H7 (cell line): ENCODE data around the gene MON2. TPM values are rescaled to one million over a fixed set of nuclear protein-coding genes. Genes with fewer than 3 reads are reported as not detected.

ENCODE experiments used
- DNase-seq: peaks from one replicate; pipeline ENCODE4 v3.0.0; 2012
- H3K27me3 ChIP-seq: 2 replicates; pipeline ENCODE4 v1.6.0; 2011; ENCODE audit warnings: mild to moderate bottlenecking, low read length; ENCODE audit not compliant: control insufficient read depth, insufficient read depth
- H3K36me3 ChIP-seq: replicated peaks from 2 replicates; pipeline ENCODE4 v1.5.1; 2011; ENCODE audit warnings: low read length; ENCODE audit not compliant: control insufficient read depth, insufficient read depth
- H3K4me3 ChIP-seq: 2 replicates; pipeline ENCODE4 v1.5.1; 2011; ENCODE audit warnings: low read depth, mild to moderate bottlenecking, control low read depth, low read length, moderate library complexity; ENCODE audit not compliant: insufficient read depth
- total RNA-seq: library from RNA; depleted of rRNA; stranded (reverse); fragments of >200 nt; shearing (Covaris generic); gene quantifications from 2 replicates; pipeline ENCODE4 v1.2.3, GENCODE V29; 2014

Gene MON2
- total RNA-seq, 1 experiment from 2014 or later = 14.4 TPM

DNA sequence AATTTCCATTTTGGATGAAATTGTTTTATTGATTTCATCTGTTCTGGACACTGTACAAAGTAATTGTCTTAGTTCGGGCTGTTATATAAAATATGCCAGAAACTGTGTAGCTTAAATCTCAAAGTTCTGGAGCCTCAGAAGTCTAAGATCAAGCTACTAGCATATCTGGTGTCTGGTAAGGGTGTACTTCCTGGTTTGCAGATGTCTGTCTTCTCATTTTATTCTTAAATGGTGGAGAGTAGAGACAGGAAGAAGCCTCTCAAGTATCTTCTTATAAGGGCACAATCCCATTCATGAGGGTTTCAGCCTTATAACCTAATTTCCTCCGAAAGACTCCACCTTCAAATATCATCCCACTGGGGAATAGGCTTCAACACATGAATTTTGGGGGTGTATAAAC, 51.3 kb downstream of the MON2 start:
- Histone ChIP-seq H3K27me3 (no peaks in the 10 kb centered on the region), H3K36me3 (peaks cover under 1% of the 10 kb centered on the region), H3K4me3 (no peak overlapping the region)
- DNase-seq = no peak

DNA sequence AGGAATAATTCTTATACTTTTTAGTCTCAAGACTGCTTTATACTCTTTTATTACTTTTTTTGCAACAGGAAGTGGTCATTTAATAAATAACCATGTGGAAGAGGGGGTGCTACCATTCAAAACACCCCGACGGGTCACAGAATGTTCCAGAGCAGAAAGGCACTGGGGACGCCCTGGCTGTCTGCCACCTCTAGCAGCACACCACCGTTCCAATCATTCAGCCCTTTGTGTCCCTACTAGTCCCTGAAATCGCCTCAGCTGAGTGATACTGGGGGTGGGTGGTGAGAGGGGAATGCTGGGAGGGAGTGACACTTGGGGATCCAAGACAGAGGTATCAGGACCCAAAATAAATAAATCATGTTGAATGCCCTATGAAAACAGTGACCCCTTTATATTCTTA, 52.4 kb downstream of the MON2 start:
- no peak overlapping the region for H3K4me3 ChIP-seq
- no peaks in the 10 kb centered on the region; the same call in 1 of the 2 replicates for H3K36me3 ChIP-seq
- no peak for DNase-seq
- no peaks in the 10 kb centered on the region for H3K27me3 ChIP-seq

DNA sequence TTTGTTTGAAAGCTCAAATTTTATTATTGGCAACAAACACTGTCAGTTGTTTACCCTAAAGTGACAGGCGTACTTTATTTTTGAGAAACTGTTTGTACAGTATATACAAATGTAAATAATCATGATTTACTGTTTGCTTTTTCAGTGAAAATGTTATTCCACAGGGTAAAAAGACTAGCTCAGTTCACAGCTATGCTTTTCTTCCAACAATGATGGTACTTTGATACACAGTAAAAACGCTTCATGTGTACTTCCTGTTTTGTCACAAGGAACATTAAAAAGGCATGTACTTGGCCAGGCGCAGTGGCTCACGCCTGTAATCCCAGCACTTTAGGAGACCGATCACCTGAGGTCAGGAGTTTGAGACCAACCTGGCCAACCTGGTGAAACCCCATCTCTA, 53.7 kb downstream of the MON2 start:
- Histone ChIP-seq H3K4me3 (no peak overlapping the region), H3K36me3 (no peaks in the 10 kb centered on the region; the same call in 1 of the 2 replicates), H3K27me3 (no peaks in the 10 kb centered on the region)
- DNase-seq = no peak

DNA sequence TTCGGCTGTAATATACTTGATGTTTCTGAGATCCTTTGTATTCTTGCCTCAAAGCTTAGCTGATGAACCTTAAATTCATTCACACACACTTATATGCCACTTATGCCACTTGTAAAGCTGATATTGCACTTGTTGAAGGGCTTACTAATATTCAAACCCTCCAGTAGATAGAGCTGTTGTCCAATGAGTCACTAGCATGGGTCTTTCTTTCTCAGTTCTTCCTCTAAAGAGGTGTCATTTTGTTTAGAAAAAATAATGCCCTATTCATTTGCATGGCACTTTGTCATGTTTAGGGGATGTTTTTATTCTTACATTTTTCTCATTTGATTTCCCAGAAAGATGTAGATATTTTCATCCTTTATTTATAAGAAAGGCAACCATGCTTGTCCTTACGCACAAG, 56.4 kb downstream of the MON2 start:
- H3K27me3 ChIP-seq = no peaks in the 10 kb centered on the region
- DNase-seq = no peak
- H3K36me3 ChIP-seq = no peaks in the 10 kb centered on the region
- no peak overlapping the region for H3K4me3 ChIP-seq

DNA sequence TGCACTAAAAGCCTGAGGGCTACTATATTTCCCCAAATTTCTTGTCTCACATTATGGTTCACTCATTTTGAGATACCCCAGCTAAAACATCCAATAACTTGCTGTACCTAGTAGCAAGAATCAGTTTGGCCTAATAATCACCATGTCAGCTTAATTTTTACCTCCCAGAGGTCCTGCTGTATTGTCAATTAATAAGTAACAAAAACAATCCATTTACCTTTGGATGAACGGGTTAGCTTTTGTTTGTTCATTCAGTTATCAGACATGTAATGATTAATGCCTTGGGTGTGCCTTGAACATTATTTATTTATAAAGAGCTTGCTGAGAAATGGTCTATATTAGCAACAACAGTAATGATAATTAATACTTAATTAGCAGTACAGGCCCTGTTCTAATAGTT, 57.0 kb downstream of the MON2 start:
- Histone ChIP-seq H3K36me3 (no peaks in the 10 kb centered on the region), H3K27me3 (no peaks in the 10 kb centered on the region), H3K4me3 (no peak overlapping the region)
- DNase-seq = no peak

DNA sequence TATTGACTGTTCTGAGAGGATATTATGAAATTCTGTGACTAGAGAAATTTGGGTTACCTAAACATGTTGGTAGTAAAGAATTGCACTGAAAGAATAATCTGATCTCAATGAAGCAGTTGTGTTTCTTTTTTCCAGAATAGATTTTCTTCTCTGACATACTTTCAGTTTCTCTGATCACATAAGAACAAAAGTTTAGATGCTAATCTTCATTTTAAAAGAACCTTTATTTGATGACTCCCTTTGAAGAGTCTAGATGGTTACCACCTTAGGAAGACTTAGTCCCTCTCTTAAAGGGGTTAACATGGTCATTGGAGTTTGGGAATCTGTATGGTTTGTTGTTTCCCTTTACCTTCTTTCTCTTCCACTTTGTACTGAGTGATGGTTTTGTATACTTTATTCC, 58.6 kb downstream of the MON2 start:
- Histone ChIP-seq H3K27me3 (no peaks in the 10 kb centered on the region), H3K4me3 (no peak overlapping the region), H3K36me3 (no peaks in the 10 kb centered on the region)
- DNase-seq = no peak

DNA sequence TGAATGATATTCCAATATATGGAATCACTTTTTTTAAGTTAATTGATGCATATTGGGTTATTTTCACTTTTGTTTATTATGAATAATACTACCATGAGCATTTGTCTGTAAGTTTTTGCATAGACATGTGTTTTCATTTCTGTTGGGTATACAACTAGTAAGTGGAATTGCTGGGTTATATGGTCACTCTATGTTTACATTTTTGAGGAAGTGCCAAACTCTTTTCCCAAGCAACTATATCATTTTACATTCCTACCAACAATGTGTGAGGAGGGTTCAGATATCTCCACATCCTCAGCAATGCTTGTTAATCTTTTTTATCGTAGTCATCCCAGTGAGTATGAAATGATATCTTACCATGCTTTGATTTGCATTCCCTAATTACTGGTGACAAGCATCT, 64.0 kb downstream of the MON2 start:
- DNase-seq = no peak
- no peaks in the 10 kb centered on the region for H3K27me3 ChIP-seq
- H3K36me3 ChIP-seq = peaks cover 4% of the 10 kb centered on the region
- no peak overlapping the region for H3K4me3 ChIP-seq

DNA sequence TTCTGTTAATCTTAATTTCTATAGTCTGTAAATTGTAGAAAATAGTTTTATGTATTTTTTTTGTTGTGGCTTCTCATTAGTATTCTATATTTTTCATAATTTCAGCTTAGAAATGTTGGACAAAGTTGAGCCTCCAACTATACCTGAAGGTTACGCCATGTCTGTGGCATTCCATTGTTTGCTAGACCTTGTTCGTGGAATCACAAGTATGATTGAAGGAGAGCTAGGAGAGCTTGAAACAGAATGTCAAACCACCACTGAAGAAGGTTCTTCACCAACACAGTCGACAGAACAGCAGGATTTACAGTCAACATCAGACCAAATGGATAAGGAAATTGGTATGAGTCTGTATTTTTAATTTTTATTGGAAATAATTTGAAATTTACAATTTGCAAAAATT, 65.7 kb downstream of the MON2 start:
- peaks cover 4% of the 10 kb centered on the region for H3K36me3 ChIP-seq
- no peak overlapping the region for H3K4me3 ChIP-seq
- H3K27me3 ChIP-seq = no peaks in the 10 kb centered on the region
- DNase-seq = no peak

DNA sequence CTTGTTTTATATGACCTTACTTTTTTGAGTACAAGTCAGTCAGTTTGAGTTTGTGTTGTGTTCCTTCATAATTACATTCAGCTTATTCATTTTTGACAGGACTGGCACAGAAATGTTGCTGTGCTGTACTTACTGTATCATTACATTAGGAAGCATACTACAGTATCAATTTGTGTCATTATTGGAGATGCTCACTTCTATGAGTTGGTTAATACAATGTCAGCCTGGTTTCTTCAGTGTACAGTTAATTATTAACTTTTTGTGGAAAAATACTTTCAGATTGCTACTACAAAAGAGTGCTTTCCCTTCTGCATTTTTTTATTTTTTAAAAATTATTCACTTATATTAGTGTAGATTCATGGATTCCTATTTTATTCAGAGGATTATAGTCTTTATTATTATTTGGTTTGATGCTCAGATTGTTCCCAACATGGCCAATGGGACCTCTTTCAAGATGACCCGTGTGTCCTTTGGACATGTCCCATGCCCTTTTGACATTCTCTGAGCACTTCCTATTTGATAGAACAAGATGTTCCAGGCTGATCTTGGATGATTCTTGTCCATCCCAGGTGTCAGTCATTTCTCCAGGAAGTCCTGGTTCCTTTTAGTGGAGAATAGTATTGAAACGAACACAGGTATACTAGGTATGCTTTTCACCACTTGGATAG, 66.6 kb downstream of the MON2 start:
- DNase-seq = no peak
- peaks cover 4% of the 10 kb centered on the region for H3K36me3 ChIP-seq

DNA sequence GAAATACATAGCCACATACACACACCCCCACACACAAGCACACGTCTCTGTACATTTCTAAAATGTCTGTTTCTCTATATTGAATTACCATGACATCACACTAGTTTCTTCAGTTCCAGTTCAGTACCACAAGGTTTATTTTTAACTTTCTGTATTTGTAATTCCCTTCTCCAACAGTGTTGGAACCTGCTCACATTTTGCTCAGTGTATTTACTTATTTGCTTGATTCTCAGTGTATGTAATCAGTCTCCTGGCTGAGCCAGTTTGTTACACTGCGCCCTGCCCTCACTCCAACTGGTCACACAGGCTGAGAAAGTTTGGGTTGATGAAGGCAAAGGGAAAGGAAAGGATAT, 67.1 kb downstream of the MON2 start:
- peaks cover 4% of the 10 kb centered on the region for H3K36me3 ChIP-seq
- no peaks in the 10 kb centered on the region for H3K27me3 ChIP-seq
- DNase-seq = no peak
- no peak overlapping the region for H3K4me3 ChIP-seq

More for the DNA sequence above, 66.6 kb downstream of the MON2 start:
- Histone ChIP-seq H3K27me3 (no peaks in the 10 kb centered on the region), H3K4me3 (no peak overlapping the region)

DNA sequence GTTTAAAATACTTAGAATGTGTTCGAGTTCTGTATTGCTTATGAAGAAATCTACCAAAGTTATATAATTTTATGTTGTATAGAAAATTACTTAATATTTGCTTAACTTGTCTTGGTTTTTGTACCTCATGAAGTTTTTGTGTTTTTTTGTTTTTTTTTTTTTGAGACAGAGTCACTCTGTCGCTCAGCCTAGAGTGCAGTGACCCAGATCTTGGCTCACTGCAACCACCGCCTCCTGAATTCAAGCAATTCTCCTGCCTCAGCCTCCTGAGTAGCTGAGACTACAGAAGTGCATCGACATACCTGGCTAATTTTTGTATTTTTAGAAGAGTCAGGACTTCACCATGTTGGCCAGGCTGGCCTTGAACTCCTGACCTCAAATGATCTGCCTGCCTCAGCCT, 69.9 kb downstream of the MON2 start:
- DNase-seq = no peak
- peaks cover 4% of the 10 kb centered on the region for H3K36me3 ChIP-seq
- H3K4me3 ChIP-seq = no peak overlapping the region
- H3K27me3 ChIP-seq = no peaks in the 10 kb centered on the region

DNA sequence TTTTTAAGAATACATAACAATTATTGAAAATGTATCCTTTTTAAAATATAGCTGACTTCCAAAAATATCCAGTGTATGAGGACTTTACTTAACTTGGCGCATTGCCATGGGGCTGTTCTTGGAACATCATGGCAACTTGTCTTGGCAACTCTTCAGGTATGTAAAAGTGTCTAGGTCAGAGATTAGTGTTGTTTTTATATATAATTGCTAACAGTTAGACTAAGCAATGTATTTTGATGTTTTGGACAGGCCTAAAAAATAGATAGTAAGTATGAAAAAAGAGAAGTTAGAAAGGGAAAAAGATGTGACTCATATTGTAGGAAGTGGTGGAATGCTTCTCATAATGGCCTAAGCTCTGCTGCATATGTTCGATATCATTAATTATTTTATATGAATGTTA, 70.9 kb downstream of the MON2 start:
- peaks cover 4% of the 10 kb centered on the region for H3K36me3 ChIP-seq
- DNase-seq = no peak

DNA sequence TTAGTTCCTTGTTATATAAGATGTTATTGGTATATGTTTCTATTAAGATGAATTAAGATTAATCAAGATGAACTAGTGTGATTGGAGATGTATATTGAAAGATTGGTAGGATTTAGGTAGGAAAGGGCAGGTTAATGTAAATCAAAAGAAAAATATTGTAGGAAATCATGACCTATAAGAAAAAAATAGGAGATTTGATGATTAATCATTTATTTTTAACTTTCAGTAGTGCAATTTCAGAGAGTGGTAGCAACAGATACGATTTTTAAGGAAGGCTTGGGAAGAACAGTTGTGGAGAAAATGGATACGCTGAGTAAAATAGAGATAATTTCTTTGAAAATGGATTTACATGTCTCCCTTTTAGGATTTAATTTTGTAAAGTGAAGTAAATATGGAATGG, 73.7 kb downstream of the MON2 start:
- Histone ChIP-seq H3K36me3 (peaks cover 2% of the 10 kb centered on the region; the same call in 1 of the 2 replicates), H3K27me3 (no peaks in the 10 kb centered on the region), H3K4me3 (no peak overlapping the region)
- no peak for DNase-seq

More for the DNA sequence above, 70.9 kb downstream of the MON2 start:
- no peaks in the 10 kb centered on the region for H3K27me3 ChIP-seq
- H3K4me3 ChIP-seq = no peak overlapping the region

DNA sequence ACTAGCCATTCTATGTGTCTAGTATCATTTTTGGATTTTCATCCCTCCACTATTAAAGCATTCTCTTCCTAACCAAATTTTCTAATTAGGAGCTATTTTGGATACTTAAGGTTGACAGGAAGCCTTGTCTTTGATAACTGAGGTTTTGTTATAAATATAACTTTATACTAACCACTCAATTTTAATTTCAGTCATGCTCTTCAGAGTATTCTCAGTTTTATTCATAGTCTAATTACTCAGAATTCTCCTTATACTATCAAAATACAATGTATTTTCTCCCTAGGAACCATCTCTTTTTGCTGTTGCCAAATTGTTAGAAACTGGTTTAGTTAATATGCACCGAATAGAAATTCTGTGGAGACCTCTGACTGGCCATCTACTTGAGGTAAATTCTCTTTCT, 76.2 kb downstream of the MON2 start:
- peaks cover 2% of the 10 kb centered on the region for H3K36me3 ChIP-seq
- H3K27me3 ChIP-seq = no peaks in the 10 kb centered on the region
- no peak overlapping the region for H3K4me3 ChIP-seq
- DNase-seq = no peak

DNA sequence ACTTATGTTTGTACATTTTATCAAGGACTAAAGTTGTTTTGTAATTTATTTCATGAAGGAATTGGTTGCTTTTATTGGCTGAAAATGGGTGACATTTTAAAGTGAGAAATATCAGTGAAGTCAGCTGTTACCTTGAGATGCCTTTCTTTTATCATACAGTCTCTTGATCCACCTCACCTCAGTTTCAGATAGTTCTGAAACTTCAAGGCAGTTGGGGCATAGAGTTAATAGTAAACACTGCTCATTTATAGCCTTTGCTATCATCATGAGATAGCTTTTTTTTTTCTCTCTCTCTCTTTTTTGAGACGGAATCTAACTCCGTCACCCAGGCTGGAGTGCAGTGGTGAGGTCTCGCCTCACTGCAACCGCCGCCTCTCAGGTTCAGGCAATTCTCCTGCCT, 76.7 kb downstream of the MON2 start:
- DNase-seq = no peak
- Histone ChIP-seq H3K36me3 (peaks cover 2% of the 10 kb centered on the region), H3K4me3 (no peak overlapping the region), H3K27me3 (no peaks in the 10 kb centered on the region)

DNA sequence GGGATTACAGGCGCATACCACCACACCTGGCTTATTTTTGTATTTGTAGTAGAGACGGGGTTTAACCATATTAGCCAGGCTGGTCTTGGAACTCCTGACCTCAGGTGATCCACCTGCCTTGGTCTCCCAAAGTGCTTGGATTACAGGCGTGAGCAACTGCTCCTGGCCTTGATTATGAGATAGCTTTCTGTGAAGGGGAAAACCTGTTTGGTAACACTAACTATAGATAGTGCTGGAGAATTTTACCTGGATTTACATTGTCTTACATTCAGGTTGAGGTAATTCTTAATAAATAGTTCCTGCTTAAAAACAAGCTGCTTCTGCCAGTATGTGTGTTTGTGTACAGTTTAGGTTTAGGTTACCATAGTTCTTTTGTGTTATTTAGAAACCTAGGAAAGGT, 77.1 kb downstream of the MON2 start:
- no peak overlapping the region for H3K4me3 ChIP-seq
- no peak for DNase-seq
- H3K36me3 ChIP-seq = peaks cover 2% of the 10 kb centered on the region
- H3K27me3 ChIP-seq = no peaks in the 10 kb centered on the region
